ENCODE data around the gene ARHGAP20. TPM values are rescaled to one million over a fixed set of nuclear protein-coding genes. Genes with fewer than 3 reads are reported as not detected.
A peak's percentile ranks its signal among the peaks of the same experiment; 100 is the strongest.
"Not testable (repeated sequence)": the region's sequence is repeated elsewhere in the genome, so short reads cannot be mapped to it uniquely, and the experiment has no call there.

Gene ARHGAP20
- total RNA-seq, 1 donor, result 17.5 TPM

DNA sequence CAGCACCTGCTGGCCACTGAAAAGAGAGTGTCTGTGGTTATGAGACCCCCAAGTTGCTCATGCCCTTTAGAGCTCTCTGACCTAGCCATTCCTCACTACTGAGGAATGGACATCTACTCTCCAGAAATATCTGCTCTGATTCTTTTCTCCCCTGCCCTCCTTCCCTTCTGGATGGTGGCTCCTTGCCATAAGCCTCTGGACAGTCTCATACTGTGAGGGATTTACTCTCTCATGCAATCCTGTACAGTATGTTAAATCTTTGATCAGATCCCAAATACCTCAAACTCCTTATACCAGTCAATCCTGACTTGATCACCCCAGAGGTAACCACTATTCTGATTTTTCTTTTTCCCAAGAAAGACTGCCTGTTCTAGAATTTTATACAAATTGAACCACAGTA, 80.7 kb downstream of the ARHGAP20 start:
- DNase-seq (ENCODE audit: low read depth), result peak; percentile 55
- TF ChIP-seq, protein P1, sequence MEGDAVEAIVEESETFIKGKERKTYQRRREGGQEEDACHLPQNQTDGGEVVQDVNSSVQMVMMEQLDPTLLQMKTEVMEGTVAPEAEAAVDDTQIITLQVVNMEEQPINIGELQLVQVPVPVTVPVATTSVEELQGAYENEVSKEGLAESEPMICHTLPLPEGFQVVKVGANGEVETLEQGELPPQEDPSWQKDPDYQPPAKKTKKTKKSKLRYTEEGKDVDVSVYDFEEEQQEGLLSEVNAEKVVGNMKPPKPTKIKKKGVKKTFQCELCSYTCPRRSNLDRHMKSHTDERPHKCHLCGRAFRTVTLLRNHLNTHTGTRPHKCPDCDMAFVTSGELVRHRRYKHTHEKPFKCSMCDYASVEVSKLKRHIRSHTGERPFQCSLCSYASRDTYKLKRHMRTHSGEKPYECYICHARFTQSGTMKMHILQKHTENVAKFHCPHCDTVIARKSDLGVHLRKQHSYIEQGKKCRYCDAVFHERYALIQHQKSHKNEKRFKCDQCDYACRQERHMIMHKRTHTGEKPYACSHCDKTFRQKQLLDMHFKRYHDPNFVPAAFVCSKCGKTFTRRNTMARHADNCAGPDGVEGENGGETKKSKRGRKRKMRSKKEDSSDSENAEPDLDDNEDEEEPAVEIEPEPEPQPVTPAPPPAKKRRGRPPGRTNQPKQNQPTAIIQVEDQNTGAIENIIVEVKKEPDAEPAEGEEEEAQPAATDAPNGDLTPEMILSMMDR (IDR thresholded peaks at IDR 0.05; ENCODE audit: insufficient read depth, low read length), result no peak
- no peak overlapping the region for H3K4me3 ChIP-seq (ENCODE audit: low read depth, low read length)

DNA sequence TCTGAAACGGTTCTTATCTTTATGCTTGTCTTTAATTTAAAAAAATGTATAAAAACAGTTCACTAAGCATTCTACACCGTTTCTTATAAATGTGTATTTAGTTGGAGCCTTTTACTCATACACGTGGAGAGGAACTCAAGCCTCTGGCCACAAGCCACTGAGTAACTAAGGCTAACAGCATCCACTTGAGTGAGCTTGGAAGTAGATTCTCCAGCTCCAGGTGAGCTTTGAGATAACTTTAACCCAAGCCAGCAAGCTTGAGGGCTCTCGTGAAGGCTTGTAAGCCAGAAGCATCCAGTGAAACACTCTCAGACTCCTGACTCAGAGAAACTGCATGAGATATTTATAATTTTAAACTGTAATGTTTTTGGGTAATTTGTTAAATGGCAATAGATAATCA, 82.6 kb downstream of the ARHGAP20 start:
- no peak overlapping the region for H3K4me3 ChIP-seq (ENCODE audit: low read depth, low read length)
- TF ChIP-seq, protein P1 (IDR thresholded peaks at IDR 0.05; ENCODE audit: insufficient read depth, low read length), result no peak
- DNase-seq (ENCODE audit: low read depth), result no peak

DNA sequence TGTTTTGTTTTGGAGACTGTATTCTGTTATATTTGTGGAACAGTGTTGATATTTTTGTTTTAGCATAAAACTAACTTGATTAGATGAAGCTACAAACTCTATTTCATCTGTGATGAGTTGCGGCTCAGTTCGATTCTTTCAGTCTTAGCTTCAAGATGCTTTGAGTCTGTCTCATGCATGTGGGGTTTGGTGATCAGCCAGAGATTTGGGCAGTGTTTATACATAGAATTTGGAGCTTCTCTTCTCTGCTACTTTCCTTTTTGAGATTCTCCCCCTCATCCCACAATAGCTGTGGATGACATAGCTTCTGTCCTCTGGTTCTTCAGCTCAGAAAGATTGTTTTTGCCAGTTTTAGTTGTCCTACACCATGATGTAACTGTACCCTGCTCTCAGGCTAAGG, 90.4 kb downstream of the ARHGAP20 start:
- DNase-seq (ENCODE audit: low read depth), result peak; percentile 9
- TF ChIP-seq, protein P1 (IDR thresholded peaks at IDR 0.05; ENCODE audit: insufficient read depth, low read length), result no peak
- H3K4me3 ChIP-seq (ENCODE audit: low read depth, low read length), result no peak overlapping the region

DNA sequence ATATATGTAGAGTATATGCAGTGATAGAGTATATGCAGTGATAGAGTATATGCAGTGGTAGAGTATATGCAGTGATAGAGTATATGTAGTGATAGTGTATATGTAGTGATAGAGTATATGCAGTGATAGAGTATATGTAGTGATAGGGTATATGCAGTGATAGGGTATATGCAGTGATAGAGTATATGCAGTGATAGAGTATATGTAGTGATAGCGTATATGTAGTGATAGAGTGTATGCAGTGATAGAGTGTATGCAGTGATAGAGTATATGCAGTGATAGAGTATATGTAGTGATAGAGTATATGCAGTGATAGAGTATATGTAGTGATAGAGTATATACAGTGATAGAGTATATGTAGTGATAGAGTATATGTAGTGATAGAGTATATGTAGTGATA, 92.9 kb downstream of the ARHGAP20 start:
- DNase-seq (ENCODE audit: low read depth); H3K4me3 ChIP-seq (ENCODE audit: low read depth, low read length): not testable (repeated sequence)

DNA sequence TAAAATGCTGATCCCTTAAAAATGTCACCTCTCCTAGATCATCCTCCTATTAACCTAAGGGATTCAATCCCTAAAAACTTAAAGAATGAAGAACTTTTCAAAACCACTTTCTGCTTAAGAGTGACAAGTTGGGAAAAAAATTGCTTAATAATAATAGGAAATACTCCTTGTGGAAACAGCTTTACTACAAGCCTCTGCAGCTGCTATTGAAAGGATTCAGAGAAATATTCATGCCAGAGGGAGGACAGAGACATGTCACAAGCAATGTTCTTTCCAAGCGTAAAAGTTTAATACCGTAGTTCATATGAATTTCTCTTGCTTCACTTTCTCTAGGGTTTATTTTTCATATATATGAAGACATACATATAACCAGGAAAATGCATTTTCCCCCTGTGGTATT, 98.2 kb downstream of the ARHGAP20 start:
- DNase-seq (ENCODE audit: low read depth), result no peak
- TF ChIP-seq, protein P1 (IDR thresholded peaks at IDR 0.05; ENCODE audit: insufficient read depth, low read length), result no peak
- no peak overlapping the region for H3K4me3 ChIP-seq (ENCODE audit: low read depth, low read length)

DNA sequence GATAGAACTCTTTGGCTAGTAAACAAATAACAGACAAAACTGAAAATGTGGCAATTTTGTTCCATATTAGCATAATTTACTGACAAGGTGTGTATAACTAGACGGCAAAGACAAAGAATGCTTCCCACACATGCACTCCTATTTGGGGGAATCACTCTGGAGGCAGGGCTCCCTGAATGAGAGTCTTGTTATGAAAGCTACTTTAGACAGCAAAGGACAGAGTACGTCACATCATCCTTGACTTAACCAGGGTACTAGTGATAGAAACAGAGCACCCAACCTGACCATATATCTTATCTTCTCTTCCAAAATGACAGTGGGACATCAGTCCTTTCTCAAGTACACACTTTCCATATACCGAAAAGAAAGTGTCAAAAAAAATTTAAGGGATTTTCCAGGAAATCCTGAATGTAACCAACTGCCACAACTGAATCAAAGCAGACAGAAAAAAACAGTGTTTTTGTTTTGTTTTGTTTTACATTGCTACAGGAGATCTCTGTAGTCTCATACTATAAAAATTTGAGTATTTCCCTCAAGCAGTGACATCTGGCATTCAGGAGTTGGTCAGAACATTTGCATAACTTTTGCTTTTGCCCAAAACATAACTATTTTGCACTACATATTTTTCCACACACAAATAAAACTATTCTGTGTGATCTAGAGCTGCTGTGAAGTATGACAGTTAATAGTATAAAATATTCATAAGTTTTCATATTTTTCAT, 98.9 kb downstream of the ARHGAP20 start:
- no peak for DNase-seq (ENCODE audit: low read depth)
- TF ChIP-seq, protein P1 (IDR thresholded peaks at IDR 0.05; ENCODE audit: insufficient read depth, low read length), result no peak
- no peak overlapping the region for H3K4me3 ChIP-seq (ENCODE audit: low read depth, low read length)

DNA sequence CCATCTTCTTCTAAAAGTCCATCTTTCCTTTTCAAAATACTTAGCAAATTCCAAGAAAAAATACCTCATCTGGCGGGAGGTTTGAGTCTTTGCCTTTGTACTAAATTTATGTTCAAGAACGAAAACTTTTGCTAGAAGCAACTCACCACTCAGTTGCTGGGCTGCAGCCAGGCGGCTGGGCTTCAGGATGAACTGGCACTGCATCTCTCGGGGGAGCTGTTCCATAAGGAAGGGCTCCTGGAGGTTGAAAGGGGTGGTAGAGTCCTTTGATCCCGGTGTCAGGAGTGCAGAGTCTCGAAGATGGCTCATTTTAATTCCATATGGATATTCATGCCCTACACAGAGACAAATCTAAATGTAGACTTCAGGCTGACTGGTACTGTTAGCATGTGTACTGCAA, 105.8 kb downstream of the ARHGAP20 start:
- TF ChIP-seq, protein P1 (IDR thresholded peaks at IDR 0.05; ENCODE audit: insufficient read depth, low read length), result no peak
- DNase-seq (ENCODE audit: low read depth), result no peak
- H3K4me3 ChIP-seq (ENCODE audit: low read depth, low read length), result no peak overlapping the region

All from fibroblast of the aortic adventitia (primary cell).